Spleen (tissue), 11 donors: Measurements from ENCODE around the gene TCF7L2. TPM values are rescaled to one million over a fixed set of nuclear protein-coding genes. Genes with fewer than 3 reads are reported as not detected.

Experiments used
- DNase-seq: peaks from one replicate; pipeline ENCODE4 v3.0.0-alpha.2; 2020
- H3K27ac ChIP-seq, 8 donors: fragments of 200-600 bp; sonication (generic) in 7 of 8; 1 replicate in 4 of 8; 2 replicates in 4 of 8; pipeline versions ENCODE4 v1.5.0 to v1.8.0; 2016 to 2021; ENCODE audit warnings: inconsistent platforms in 4 of 8, mild to moderate bottlenecking in 4 of 8, moderate library complexity in 1 of 8
- H3K27me3 ChIP-seq, 7 donors: fragments of 200-600 bp; sonication (generic) in 6 of 7; replicated peaks in 1 of 7; 1 replicate in 4 of 7; 2 replicates in 3 of 7; pipeline versions ENCODE4 v1.5.0 to v1.8.0; 2016 to 2021; ENCODE audit warnings: inconsistent platforms in 3 of 7, mild to moderate bottlenecking in 1 of 7
- H3K36me3 ChIP-seq, 6 donors: fragments of 200-600 bp; sonication (generic) in 5 of 6; 1 replicate in 4 of 6; 2 replicates in 2 of 6; pipeline versions ENCODE4 v1.5.0 to v1.8.0; 2016 to 2021; ENCODE audit warnings: inconsistent platforms in 2 of 6
- H3K4me1 ChIP-seq, 6 donors: fragments of 200-600 bp; sonication (generic) in 5 of 6; 1 replicate in 3 of 6; 2 replicates in 3 of 6; pipeline versions ENCODE4 v1.5.0 to v1.8.0; 2016 to 2021; ENCODE audit warnings: inconsistent platforms in 3 of 6
- H3K4me3 ChIP-seq, 8 donors: fragments of 200-600 bp; sonication (generic) in 7 of 8; 1 replicate in 4 of 8; 2 replicates in 4 of 8; pipeline versions ENCODE4 v1.5.0 to v1.8.0; 2016 to 2021; ENCODE audit warnings: inconsistent platforms in 4 of 8, mild to moderate bottlenecking in 4 of 8, moderate library complexity in 2 of 8
- H3K9me3 ChIP-seq, 8 donors: fragments of 200-600 bp; sonication (generic) in 7 of 8; 1 replicate in 4 of 8; 2 replicates in 4 of 8; pipeline versions ENCODE4 v1.5.0 to v1.8.0; 2016 to 2021; ENCODE audit warnings: inconsistent platforms in 4 of 8
- POLR2A ChIP-seq, 3 donors: fragments of 450-650 bp; IDR thresholded peaks; one replicate each; pipeline ENCODE4 v1.5.1; 2017; ENCODE audit warnings: antibody characterized with exemption in 3 of 3, mild to moderate bottlenecking in 1 of 3
- POLR2AphosphoS5 ChIP-seq, 3 donors: sonication (generic); formaldehyde crosslinking; IDR thresholded peaks; one replicate each; pipeline ENCODE4 v1.5.1; 2017; ENCODE audit warnings: antibody characterized with exemption in 3 of 3
- WGBS, 5 donors: extraction: QIAGEN DNeasy Blood & Tissue Kit in 3 of 5; methylation state at CpG; one replicate each; pipeline versions ENCODE4 v1.1.5 to v1.1.7; 2013 to 2018; 5-methylcytosine and 5-hydroxymethylcytosine counted together
- intact Hi-C: fragments of 100-400 bp; cut with DNase I; formaldehyde crosslinking; loops from one replicate; pipeline ENCODE4 v1.15.0; 2023; ENCODE audit warnings: low total_unique reads
- polyA plus RNA-seq, 3 donors: library from polyadenylated mRNA; stranded (reverse); fragments of 200-250 nt; gene quantifications; one replicate each; pipeline ENCODE4 v1.2.1, GENCODE V29; 2013
- total RNA-seq, 7 donors: library from RNA; depleted of rRNA in 3 of 7; stranded (reverse); fragments of >200 nt in 3 of 7; fragmentation: NEBNext Ultra II Directional in 4 of 7; extraction: Animal tissue kit (Norgen Biotek cat#: 25700) in 4 of 7; gene quantifications; one replicate each; pipeline versions ENCODE4 v1.1.0 to v1.2.1, GENCODE V29; 2016 to 2021
- TF ChIP-seq, protein P1 (sequence below), 11 experiments: fragments of 200-600 bp in 7 of 11; fragments of 450-650 bp in 4 of 11; sonication (generic) in 4 of 11; IDR thresholded peaks in 8 of 11; conservative IDR thresholded peaks in 3 of 11; 1 replicate in 7 of 11; 2 replicates in 4 of 11; pipeline versions ENCODE4 v1.4.0 to v1.8.0; 2016 to 2021; ENCODE audit warnings: antibody characterized with exemption in 11 of 11, inconsistent platforms in 4 of 11, mild to moderate bottlenecking in 1 of 11
- donor health status: healthy with polysubstance abuse.
- donor health status: DM: no; HTN: no; CAD: no; lungs with moderate emphysema.
- donor health status: DM: no; HTN: no; CAD: no.
- donor health status: Bipolar disorder and iron deficiency.
- donor health status: healthy.
- donor health status: DM: no; HTN: no; CAD: no.
- donor health status: DM: yes; HTN: yes; CAD: no.

The TCF7L2 gene
- total and polyA plus RNA-seq, 10 donors = 4.6 to 85.6 (median 34.7) TPM

DNA sequence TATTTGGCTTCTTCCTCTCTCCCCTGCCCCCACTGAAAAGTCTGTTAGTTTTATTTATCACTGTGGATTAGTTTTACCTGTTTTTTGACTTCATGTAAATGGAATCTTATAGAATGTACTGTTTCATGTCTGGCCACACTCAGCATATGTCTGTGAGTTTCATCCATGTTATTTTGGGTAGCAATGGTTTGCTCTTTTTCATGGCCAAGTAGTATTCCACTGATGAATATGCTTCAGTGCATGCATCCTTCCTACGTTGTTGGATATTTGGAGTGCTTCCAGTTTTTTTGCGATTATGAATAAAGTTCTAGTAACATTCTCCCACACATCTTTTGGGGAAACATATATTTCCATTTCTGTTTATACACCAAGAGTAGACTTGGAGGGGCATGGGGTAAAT is 19.1 kb downstream of the TCF7L2 start:
- no peak overlapping the region for H3K27ac ChIP-seq
- peaks cover 0 to 15% (median 0%) of the 10 kb centered on the region in 7 donors for H3K27me3 ChIP-seq
- 87 to 99% (median 94%) methylated on average over 2 of the region's 2 CpGs for WGBS, 5 donors
- no peak for DNase-seq
- H3K36me3 ChIP-seq = peaks cover 0 to 83% (median 0%) of the 10 kb centered on the region in 6 donors
- peaks cover 0 to 9% (median 6%) of the 10 kb centered on the region in 6 donors for H3K4me1 ChIP-seq
- no peaks in the 10 kb centered on the region for H3K9me3 ChIP-seq
- no peak overlapping the region for H3K4me3 ChIP-seq
- intact Hi-C loops = no loop called here
- TF ChIP-seq POLR2A (IDR thresholded peaks at IDR 0.05) = no peak
- TF ChIP-seq, protein P1, sequence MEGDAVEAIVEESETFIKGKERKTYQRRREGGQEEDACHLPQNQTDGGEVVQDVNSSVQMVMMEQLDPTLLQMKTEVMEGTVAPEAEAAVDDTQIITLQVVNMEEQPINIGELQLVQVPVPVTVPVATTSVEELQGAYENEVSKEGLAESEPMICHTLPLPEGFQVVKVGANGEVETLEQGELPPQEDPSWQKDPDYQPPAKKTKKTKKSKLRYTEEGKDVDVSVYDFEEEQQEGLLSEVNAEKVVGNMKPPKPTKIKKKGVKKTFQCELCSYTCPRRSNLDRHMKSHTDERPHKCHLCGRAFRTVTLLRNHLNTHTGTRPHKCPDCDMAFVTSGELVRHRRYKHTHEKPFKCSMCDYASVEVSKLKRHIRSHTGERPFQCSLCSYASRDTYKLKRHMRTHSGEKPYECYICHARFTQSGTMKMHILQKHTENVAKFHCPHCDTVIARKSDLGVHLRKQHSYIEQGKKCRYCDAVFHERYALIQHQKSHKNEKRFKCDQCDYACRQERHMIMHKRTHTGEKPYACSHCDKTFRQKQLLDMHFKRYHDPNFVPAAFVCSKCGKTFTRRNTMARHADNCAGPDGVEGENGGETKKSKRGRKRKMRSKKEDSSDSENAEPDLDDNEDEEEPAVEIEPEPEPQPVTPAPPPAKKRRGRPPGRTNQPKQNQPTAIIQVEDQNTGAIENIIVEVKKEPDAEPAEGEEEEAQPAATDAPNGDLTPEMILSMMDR (IDR thresholded peaks at IDR 0.05 in 8 of 11, conservative IDR thresholded peaks at IDR 0.05 in 3 of 11) = no peak
- no peak for TF ChIP-seq POLR2AphosphoS5 (IDR thresholded peaks at IDR 0.05)

DNA sequence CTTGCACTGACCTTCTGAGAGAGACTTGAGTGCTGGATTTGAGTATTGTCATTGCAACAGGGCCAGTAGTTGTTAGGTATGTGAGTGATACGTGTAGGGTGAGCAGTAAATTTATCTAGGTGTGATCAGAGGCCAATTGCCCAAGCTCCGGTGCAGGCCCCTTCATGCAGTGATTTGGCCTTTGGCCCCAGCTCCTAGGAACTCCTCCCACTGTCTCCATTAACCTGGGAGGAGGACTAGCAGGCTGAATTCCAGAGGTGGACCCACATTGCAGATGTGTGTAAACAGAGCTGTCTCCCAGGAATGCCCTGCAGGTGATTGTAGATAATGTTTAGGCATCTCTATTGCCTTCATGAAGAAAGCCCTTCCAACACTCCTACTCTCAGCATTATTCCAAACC is 19.5 kb downstream of the TCF7L2 start:
- no peak overlapping the region for H3K4me3 ChIP-seq
- peaks cover 0 to 19% (median 0%) of the 10 kb centered on the region in 7 donors for H3K27me3 ChIP-seq
- TF ChIP-seq POLR2AphosphoS5 (IDR thresholded peaks at IDR 0.05) (no peak), POLR2A (IDR thresholded peaks at IDR 0.05) (no peak)
- TF ChIP-seq, protein P1 (IDR thresholded peaks at IDR 0.05 in 8 of 11, conservative IDR thresholded peaks at IDR 0.05 in 3 of 11) = no peak
- H3K4me1 ChIP-seq = peaks cover 0 to 9% (median 3%) of the 10 kb centered on the region in 6 donors
- no peak for DNase-seq
- peaks cover 0 to 88% (median 0%) of the 10 kb centered on the region in 6 donors for H3K36me3 ChIP-seq
- intact Hi-C loops = no loop called here
- H3K9me3 ChIP-seq = no peaks in the 10 kb centered on the region
- H3K27ac ChIP-seq = no peak overlapping the region
- WGBS, 5 donors = 86 to 100% (median 96%) methylated on average over 2 of the region's 2 CpGs

DNA sequence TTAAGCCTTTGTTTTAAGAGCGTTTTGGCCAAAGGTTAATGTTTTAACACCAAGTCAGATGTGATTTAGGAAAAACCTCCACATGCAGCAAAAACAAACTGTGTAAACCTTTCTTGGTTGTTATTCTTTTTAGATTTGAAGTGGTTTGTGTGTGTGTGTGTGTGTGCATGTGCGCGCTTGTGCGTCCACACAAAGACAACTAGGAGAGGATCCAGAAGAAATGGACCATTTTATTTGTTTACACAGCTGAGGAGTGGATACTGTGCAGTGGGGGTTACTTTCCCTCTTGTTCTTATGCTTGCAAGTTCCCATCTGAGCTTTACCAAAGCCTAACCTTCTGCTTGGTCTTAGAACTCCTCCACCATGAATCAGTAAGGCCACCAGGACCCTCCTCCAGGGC is 20.0 kb downstream of the TCF7L2 start:
- Histone ChIP-seq H3K9me3 (no peaks in the 10 kb centered on the region), H3K36me3 (peaks cover 0 to 88% (median 0%) of the 10 kb centered on the region in 6 donors), H3K4me1 (peaks cover 0 to 7% (median 2%) of the 10 kb centered on the region in 6 donors), H3K27me3 (peaks cover 0 to 20% (median 0%) of the 10 kb centered on the region in 7 donors), H3K27ac (no peak overlapping the region), H3K4me3 (no peak overlapping the region)
- TF ChIP-seq, protein P1 (IDR thresholded peaks at IDR 0.05 in 8 of 11, conservative IDR thresholded peaks at IDR 0.05 in 3 of 11) = no peak
- no peak for TF ChIP-seq POLR2A (IDR thresholded peaks at IDR 0.05)
- no peak for TF ChIP-seq POLR2AphosphoS5 (IDR thresholded peaks at IDR 0.05)
- intact Hi-C loops = no loop called here
- WGBS, 5 donors = 89 to 96% (median 93%) methylated on average over 4 of the region's 4 CpGs
- no peak for DNase-seq

DNA sequence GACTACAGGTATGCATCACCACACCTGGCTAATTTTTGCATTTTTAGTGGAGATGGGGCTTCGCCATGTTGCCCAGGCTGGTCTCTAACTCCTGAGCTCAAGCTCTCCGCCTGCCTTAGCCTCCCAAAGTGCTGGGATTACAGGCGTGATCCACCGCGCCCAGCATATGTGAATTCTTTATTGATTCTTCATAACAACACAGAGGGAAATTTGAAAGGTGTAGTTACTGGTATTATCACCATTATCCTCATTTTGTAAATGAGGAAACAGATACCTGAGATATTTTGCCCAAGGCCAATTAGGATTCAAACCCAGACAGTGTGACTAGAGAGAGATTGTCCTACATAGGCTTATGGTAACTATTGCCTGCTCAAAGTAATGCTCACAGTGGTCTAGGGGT is 22.6 kb downstream of the TCF7L2 start:
- TF ChIP-seq, protein P1 (IDR thresholded peaks at IDR 0.05 in 8 of 11, conservative IDR thresholded peaks at IDR 0.05 in 3 of 11) = no peak
- TF ChIP-seq POLR2AphosphoS5 (IDR thresholded peaks at IDR 0.05) (no peak), POLR2A (IDR thresholded peaks at IDR 0.05) (no peak)
- H3K27ac ChIP-seq = no peak overlapping the region
- H3K27me3 ChIP-seq = peaks cover 0 to 30% (median 0%) of the 10 kb centered on the region in 7 donors
- no peak overlapping the region for H3K4me3 ChIP-seq
- intact Hi-C loops = no loop called here
- H3K36me3 ChIP-seq = peaks cover 0 to 77% (median 0%) of the 10 kb centered on the region in 6 donors
- DNase-seq = no peak
- H3K4me1 ChIP-seq = no peaks in the 10 kb centered on the region
- 95 to 100% (median 97%) methylated on average over 5 of the region's 5 CpGs for WGBS, 5 donors
- H3K9me3 ChIP-seq = no peaks in the 10 kb centered on the region
